AG10803 (cell line): Measurements from ENCODE around the gene CDC37.
"Not testable (repeated sequence)": the region's sequence is repeated elsewhere in the genome, so short reads cannot be mapped to it uniquely, and the experiment has no call there.

Experiments used
- DNase-seq: peaks from one replicate; pipeline ENCODE4 v3.0.0; 2010; ENCODE audit warnings: low read depth
- H3K4me3 ChIP-seq: 2 replicates; pipeline ENCODE4 v1.5.1; 2011; ENCODE audit warnings: mild to moderate bottlenecking, low read length, control low read depth
- CTCF ChIP-seq: conservative IDR thresholded peaks from 2 replicates; pipeline ENCODE4 v1.5.1; 2011; ENCODE audit warnings: mild to moderate bottlenecking, low read length, control low read depth, inconsistent platforms

Gene CDC37

GRCh38 chr19:10392120-10392519 lies 11.2 kb downstream of the CDC37 start:
- no peak for TF ChIP-seq CTCF
- no peak for DNase-seq
- H3K4me3 ChIP-seq, result no peak overlapping the region

- TF ChIP-seq CTCF, result peak; percentile 93
- DNase-seq, result peak; percentile 63
- H3K4me3 ChIP-seq, result no peak overlapping the region
Measured at GRCh38 chr19:10390652-10391286, 12.6 kb downstream of the CDC37 start.

- DNase-seq, result no peak
- H3K4me3 ChIP-seq, result no peak overlapping the region
- TF ChIP-seq CTCF, result 0 out of 2 replicates have a peak, but pooled peaks have one; percentile 7
Measured at GRCh38 chr19:10389863-10390262, 13.5 kb downstream of the CDC37 start.

GRCh38 chr19:10388957-10389356 lies 14.4 kb downstream of the CDC37 start:
- peak; percentile 66 for DNase-seq
- H3K4me3 ChIP-seq, result no peak overlapping the region
- TF ChIP-seq CTCF, result peak; percentile 97

- H3K4me3 ChIP-seq, result no peak overlapping the region
- no peak for DNase-seq
- no peak for TF ChIP-seq CTCF
Measured at GRCh38 chr19:10384580-10384979, 18.8 kb downstream of the CDC37 start.

- not testable (repeated sequence) for H3K4me3 ChIP-seq
Measured at GRCh38 chr19:10383223-10383499, 20.2 kb downstream of the CDC37 start.

GRCh38 chr19:10380313-10381102 lies 22.8 kb downstream of the CDC37 start, which contains the start of gene TYK2:
Gene TYK2 (minus strand): TSS chr19:10380572. CDS start chr19:10378406, 2,166 bp downstream.
- DNase-seq, result peak; percentile 98
- peak within 1 kb of the TSS; percentile 94 for H3K4me3 ChIP-seq
- no peak for TF ChIP-seq CTCF

More at GRCh38 chr19:10383223-10383499, 20.2 kb downstream of the CDC37 start:
- DNase-seq, result not testable (repeated sequence)
